Body of pancreas (tissue), 4 donors: Measurements from ENCODE around the gene WNK1. TPM values are rescaled to one million over a fixed set of nuclear protein-coding genes. Genes with fewer than 3 reads are reported as not detected.
A peak's percentile ranks its signal among the peaks of the same experiment; 100 is the strongest.

ENCODE experiments used
- ATAC-seq: fragments of 150-250 bp; one replicate; pipeline ENCODE4 v1.9.1; 2016
- DNase-seq, 4 donors: peaks; one replicate each; pipeline ENCODE4 v3.0.0-alpha.2; 2019
- H3K27ac ChIP-seq, 4 donors: fragments of 200-600 bp; sonication (generic); 1 replicate in 3 of 4; 2 replicates in 1 of 4; pipeline versions ENCODE4 v1.5.1 to v1.6.1; 2016 to 2019; ENCODE audit warnings: mild to moderate bottlenecking in 1 of 4, mixed read lengths in 1 of 4, moderate library complexity in 1 of 4
- H3K27me3 ChIP-seq, 2 donors: fragments of 200-600 bp; sonication (generic); one replicate each; pipeline ENCODE4 v1.6.0; 2016; ENCODE audit warnings: mild to moderate bottlenecking in 1 of 2
- H3K36me3 ChIP-seq, 2 donors: fragments of 200-600 bp; sonication (generic); replicated peaks in 1 of 2; 2 replicates each; pipeline ENCODE4 v1.5.1; 2016; ENCODE audit warnings: low read depth in 2 of 2; ENCODE audit not compliant: insufficient read depth in 1 of 2
- H3K4me1 ChIP-seq: fragments of 200-600 bp; sonication (generic); one replicate; pipeline ENCODE4 v1.6.0; 2016
- H3K4me3 ChIP-seq, 2 donors: fragments of 200-600 bp; sonication (generic); 1 replicate in 1 of 2; 2 replicates in 1 of 2; pipeline ENCODE4 v1.5.1; 2016 to 2019
- H3K9me3 ChIP-seq, 3 donors: fragments of 200-600 bp; sonication (generic); 1 replicate in 2 of 3; 2 replicates in 1 of 3; pipeline ENCODE4 v1.5.1; 2016
- POLR2A ChIP-seq, 3 donors: fragments of 450-650 bp; IDR thresholded peaks; one replicate each; pipeline ENCODE4 v1.6.1; 2016; ENCODE audit warnings: antibody characterized with exemption in 3 of 3, mild to moderate bottlenecking in 2 of 3
- WGBS, 2 donors: methylation state at CpG; one replicate each; pipeline ENCODE4 v1.1.5; 2017; 5-methylcytosine and 5-hydroxymethylcytosine counted together
- intact Hi-C: fragments of 100-400 bp; cut with DNase I; formaldehyde crosslinking; loops from one replicate; pipeline ENCODE4 v1.15.1; 2023
- total RNA-seq, 2 donors: library from RNA; depleted of rRNA; stranded (reverse); fragments of >200 nt; gene quantifications; one replicate each; pipeline ENCODE4 v1.1.0, GENCODE V29; 2016
- TF ChIP-seq, protein P1 (sequence below), 7 experiments: fragments of 450-650 bp in 4 of 7; fragments of 200-600 bp in 3 of 7; sonication (generic) in 3 of 7; IDR thresholded peaks; one replicate each; pipeline ENCODE4 v1.5.1; 2016 to 2019; ENCODE audit warnings: antibody characterized with exemption in 7 of 7

Gene WNK1
- total RNA-seq, 2 donors from 2014 or later: 56.6 to 96.6 TPM

DNA sequence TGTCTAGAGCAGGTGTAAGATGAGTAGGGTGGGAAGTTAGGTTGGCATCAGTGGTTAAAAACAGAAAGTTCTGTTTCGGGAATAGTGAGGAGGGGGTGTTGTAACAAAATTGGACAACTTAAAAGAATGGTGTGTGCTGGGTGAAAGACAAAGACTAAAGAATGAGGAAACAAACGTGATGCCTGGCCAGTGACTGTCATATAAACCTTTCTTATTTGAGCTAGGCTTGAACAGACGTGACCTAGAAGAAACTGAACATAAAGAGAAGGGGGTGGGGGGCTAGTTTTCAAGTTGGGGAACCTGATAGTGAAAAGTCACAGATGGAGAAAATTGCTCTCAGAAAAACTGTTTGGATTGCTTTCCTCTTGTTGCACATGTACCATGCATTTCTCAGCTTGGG, 157.5 kb downstream of the WNK1 start:
- Histone ChIP-seq H3K4me3 (no peak overlapping the region), H3K4me1 (peaks cover 7% of the 10 kb centered on the region), H3K36me3 (peaks cover 8 to 14% of the 10 kb centered on the region in 2 donors), H3K27me3 (no peaks in the 10 kb centered on the region), H3K27ac (no peak overlapping the region), H3K9me3 (no peaks in the 10 kb centered on the region)
- intact Hi-C loops: no loop called here
- WGBS, 2 donors: 57 to 66% methylated on average over 3 of the region's 3 CpGs
- ATAC-seq: no peak
- no peak for DNase-seq
- TF ChIP-seq, protein P1, sequence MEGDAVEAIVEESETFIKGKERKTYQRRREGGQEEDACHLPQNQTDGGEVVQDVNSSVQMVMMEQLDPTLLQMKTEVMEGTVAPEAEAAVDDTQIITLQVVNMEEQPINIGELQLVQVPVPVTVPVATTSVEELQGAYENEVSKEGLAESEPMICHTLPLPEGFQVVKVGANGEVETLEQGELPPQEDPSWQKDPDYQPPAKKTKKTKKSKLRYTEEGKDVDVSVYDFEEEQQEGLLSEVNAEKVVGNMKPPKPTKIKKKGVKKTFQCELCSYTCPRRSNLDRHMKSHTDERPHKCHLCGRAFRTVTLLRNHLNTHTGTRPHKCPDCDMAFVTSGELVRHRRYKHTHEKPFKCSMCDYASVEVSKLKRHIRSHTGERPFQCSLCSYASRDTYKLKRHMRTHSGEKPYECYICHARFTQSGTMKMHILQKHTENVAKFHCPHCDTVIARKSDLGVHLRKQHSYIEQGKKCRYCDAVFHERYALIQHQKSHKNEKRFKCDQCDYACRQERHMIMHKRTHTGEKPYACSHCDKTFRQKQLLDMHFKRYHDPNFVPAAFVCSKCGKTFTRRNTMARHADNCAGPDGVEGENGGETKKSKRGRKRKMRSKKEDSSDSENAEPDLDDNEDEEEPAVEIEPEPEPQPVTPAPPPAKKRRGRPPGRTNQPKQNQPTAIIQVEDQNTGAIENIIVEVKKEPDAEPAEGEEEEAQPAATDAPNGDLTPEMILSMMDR (IDR thresholded peaks at IDR 0.05): no peak
- no peak for TF ChIP-seq POLR2A (IDR thresholded peaks at IDR 0.05)

DNA sequence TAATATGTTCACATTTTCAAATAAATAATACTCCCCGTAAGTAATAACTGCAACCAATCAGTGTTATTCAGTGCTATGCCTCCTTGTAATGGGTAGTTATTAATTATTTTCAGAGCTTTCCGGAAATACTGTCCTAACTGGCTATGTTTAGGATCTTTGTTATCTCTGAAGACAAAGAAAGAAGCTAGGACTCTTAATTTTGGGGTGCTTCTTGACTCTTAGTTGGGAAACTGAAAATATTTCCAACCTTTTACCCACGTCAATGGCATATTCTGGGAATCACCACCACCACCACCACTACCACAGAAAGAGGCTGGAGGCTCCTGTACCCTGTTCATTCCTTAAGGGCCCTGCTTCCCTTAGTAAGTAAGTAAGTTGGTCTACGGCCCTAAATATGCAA, 158.0 kb downstream of the WNK1 start:
- no peaks in the 10 kb centered on the region for H3K9me3 ChIP-seq
- H3K36me3 ChIP-seq: peaks cover 8 to 14% of the 10 kb centered on the region in 2 donors
- peak overlapping the region in 1 of 4 donors; percentile 18 for H3K27ac ChIP-seq
- no peak overlapping the region for H3K4me3 ChIP-seq
- peaks cover 7% of the 10 kb centered on the region for H3K4me1 ChIP-seq
- 68 to 73% methylated on average over 4 of the region's 4 CpGs for WGBS, 2 donors
- no peak for ATAC-seq
- no peaks in the 10 kb centered on the region for H3K27me3 ChIP-seq
- intact Hi-C loops: no loop called here
- no peak for DNase-seq
- TF ChIP-seq POLR2A (IDR thresholded peaks at IDR 0.05): no peak
- TF ChIP-seq, protein P1 (IDR thresholded peaks at IDR 0.05): no peak

DNA sequence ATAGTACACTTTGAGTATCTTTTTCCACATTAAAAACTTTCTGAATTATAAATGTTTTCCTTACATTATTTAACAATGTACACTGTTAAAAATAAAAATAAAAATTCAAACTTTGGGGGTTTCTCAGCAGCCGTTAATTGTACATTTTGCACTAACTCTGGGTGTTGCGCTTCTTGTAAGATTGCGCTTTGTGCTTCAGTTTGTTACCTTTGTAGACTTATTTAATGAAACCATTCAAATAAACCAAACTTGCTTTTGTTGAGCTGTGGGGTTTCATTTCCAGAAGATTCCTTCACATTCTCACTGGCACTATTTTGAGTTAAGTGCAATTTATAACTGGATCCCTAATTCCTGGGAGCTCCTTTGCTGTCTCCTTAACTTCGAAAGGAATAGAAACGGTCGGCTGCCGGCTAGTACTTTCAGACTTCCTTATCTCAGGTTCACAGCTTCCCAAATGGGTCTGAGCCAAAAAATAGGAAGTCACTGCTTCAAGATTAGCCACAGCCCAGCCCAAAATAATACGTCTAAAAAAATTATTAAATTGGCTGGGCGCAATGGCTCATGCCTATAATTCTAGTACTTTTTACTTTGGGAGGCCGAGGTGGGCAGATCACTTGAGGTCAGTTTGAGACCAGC, 158.9 kb downstream of the WNK1 start:
- ATAC-seq: no peak
- Histone ChIP-seq H3K27ac (no peak overlapping the region), H3K4me3 (no peak overlapping the region), H3K36me3 (peaks cover 8 to 17% of the 10 kb centered on the region in 2 donors), H3K9me3 (no peaks in the 10 kb centered on the region), H3K27me3 (no peaks in the 10 kb centered on the region), H3K4me1 (peaks cover 7% of the 10 kb centered on the region)
- intact Hi-C loops: no loop called here
- peak in 2 of 4 donors; percentile 34 to 37 for DNase-seq
- TF ChIP-seq, protein P1 (IDR thresholded peaks at IDR 0.05): no peak
- no peak for TF ChIP-seq POLR2A (IDR thresholded peaks at IDR 0.05)
- 43 to 58% methylated on average over 10 of the region's 10 CpGs for WGBS, 2 donors

DNA sequence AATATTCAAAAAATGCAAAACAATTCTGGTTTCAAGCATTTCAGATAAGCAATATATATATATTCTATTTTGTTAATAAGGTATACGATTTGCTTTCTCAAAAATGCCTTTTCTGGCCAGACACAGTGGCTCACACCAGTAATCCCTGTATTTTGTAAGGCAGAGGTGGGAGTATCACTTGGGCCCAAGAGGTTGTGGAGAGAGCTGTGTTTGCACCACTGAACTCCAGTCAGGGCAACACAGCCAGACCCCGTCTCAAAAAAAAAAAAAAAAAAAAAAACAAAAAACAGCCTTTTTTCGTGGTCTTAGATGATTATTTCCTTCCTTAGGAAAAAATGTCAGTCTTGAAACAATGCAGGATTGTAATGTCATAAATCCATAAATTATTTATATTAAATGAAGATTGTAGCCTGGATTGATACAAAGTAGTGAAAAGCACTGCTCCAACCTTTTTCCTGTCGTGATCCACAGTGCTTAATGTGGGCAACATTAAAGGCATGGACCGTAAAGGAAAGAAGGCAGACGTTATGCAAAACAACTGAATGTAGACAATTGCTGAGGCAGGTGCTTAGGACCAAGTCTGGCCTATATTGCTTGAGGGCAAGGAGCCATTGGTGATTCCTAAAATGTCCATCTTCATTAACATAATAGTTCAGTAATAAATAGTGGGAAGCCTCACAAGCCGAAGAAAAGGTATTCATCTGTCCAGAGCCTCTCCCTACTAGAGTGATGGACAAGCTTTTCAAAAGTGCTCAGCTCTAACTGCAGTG, 160.3 kb downstream of the WNK1 start:
- ATAC-seq (no peak), DNase-seq (no peak)
- H3K4me3 ChIP-seq: no peak overlapping the region
- H3K4me1 ChIP-seq: peaks cover 7% of the 10 kb centered on the region
- intact Hi-C loops: no loop called here
- H3K36me3 ChIP-seq: peaks cover 8 to 19% of the 10 kb centered on the region in 2 donors
- no peaks in the 10 kb centered on the region for H3K9me3 ChIP-seq
- no peak for TF ChIP-seq POLR2A (IDR thresholded peaks at IDR 0.05)
- TF ChIP-seq, protein P1 (IDR thresholded peaks at IDR 0.05): no peak
- no peaks in the 10 kb centered on the region for H3K27me3 ChIP-seq
- 84 to 86% methylated on average over 7 of the region's 7 CpGs for WGBS, 2 donors
- no peak overlapping the region for H3K27ac ChIP-seq
